ENCODE measurements around the gene IGF2R.
"Not testable (repeated sequence)": the region's sequence is repeated elsewhere in the genome, so short reads cannot be mapped to it uniquely, and the experiment has no call there.

The IGF2R gene

GRCh38 chr6:160131636-160132296 lies 162.9 kb downstream of the IGF2R start:
- no peak for DNase-seq

- no peak for DNase-seq
These were observed 163.4 kb downstream of the IGF2R start for GRCh38 chr6:160132297-160132637.

GRCh38 chr6:160132776-160133338 lies 164.0 kb downstream of the IGF2R start:
- no peak for DNase-seq

GRCh38 chr6:160133441-160134336 lies 164.8 kb downstream of the IGF2R start:
- no peak for DNase-seq

- not testable (repeated sequence) for DNase-seq
These were observed 165.5 kb downstream of the IGF2R start for GRCh38 chr6:160134337-160134751.

- DNase-seq, result no peak
These were observed 166.1 kb downstream of the IGF2R start for GRCh38 chr6:160134779-160135547.

- DNase-seq, result no peak
These were observed 167.2 kb downstream of the IGF2R start for GRCh38 chr6:160135907-160136655.

GRCh38 chr6:160137130-160137988 lies 168.5 kb downstream of the IGF2R start:
- no peak for DNase-seq

- DNase-seq, result peak; percentile 36
These were observed 169.3 kb downstream of the IGF2R start for GRCh38 chr6:160137989-160138835.

- no peak for DNase-seq
These were observed 170.0 kb downstream of the IGF2R start for GRCh38 chr6:160138839-160139419.

GRCh38 chr6:160139420-160139851 lies 170.6 kb downstream of the IGF2R start:
- no peak for DNase-seq

- not testable (repeated sequence) for DNase-seq
These were observed 171.6 kb downstream of the IGF2R start for GRCh38 chr6:160140493-160140892.

GRCh38 chr6:160141001-160141726 lies 172.3 kb downstream of the IGF2R start:
- no peak for DNase-seq

- DNase-seq, result no peak
These were observed 173.3 kb downstream of the IGF2R start for GRCh38 chr6:160142115-160142715.

- DNase-seq, result no peak
These were observed 177.7 kb downstream of the IGF2R start for GRCh38 chr6:160146454-160147145.

- DNase-seq, result no peak
These were observed 178.3 kb downstream of the IGF2R start for GRCh38 chr6:160147146-160147536.

- no peak for DNase-seq
These were observed 185.6 kb downstream of the IGF2R start for GRCh38 chr6:160154471-160154870.

- DNase-seq, result no peak
These were observed 188.0 kb downstream of the IGF2R start for GRCh38 chr6:160156842-160157241.
